DMS53 treated with DMSO at 0.1 percent for 48 hours (cell line): ENCODE data around the gene CES1.
A peak's percentile ranks its signal among the peaks of the same experiment; 100 is the strongest.
"Not testable (repeated sequence)": the region's sequence is repeated elsewhere in the genome, so short reads cannot be mapped to it uniquely, and the experiment has no call there.

ENCODE experiments used
- DNase-seq: peaks from one replicate; lab custom pipeline; 2025; ENCODE audit not compliant: unreplicated experiment; lab: John Stamatoyannopoulos, UW

Gene CES1

DNA sequence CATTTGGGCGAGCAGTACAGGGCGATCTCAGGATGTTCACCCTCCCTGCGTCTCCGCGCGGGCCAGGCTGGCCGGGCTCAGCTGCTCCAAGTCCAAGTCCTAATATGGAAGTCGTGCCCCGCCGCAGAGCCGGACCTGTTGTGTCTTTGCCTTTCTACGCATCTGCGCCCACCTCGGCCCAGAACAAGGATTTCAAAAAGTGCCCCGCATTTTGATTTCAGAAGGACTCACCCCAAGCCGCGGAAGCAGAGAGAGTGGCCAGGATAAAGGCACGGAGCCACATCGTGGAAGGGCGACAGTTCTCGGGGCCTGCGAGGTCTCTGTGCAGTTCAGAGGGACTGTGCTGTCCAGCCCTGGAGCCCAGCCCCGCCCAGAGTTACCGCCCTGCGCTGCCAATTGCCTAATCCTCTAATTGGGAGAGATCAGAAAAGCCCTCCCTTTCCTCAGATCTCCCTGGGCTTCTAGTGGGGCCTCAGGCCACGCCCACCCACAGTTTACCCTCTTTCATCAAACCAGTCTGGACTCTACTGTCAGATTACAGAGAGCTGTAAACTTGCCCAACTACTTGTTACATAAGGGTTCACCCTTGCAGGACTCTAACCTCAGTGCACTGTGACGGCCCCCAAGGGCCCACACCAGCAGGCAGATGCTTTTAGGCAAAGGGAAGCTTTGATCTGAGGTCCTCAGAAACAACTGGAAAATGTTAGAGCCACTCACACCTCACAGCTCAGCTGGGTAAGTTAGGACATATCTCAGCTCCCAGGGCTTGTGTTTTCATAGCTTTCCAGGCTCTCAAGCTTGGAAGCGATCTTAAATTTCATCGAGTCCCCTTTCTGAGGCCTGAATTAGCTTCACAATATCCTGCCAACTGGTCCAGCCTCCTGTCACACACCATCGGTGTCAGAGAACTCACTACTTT is at the start of gene CES1:
Gene CES1, minus strand, starts transcription at position 324 of the 919 bp plus-strand sequence. Its CDS starts 41 bp downstream, at position 283.
- DNase-seq: no peak

DNA sequence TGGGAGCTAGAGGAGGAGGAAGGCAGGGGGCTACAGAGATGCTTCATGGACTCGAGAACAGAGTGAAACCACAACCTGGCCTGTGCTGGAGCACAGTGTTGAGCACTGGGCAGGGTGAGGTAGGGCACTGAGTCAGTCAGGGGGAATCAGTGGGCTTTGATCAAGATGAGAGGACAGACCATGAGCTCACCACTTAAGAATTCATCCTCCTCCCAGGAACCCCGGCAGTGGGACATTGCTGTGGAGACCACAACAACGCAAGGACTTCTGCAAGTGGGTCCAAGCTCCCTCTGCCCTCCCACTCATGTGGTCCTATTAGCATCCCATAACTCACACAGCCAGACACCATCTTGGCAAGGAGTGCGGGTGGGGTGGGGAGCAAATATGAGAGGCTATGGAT is 44.0 kb upstream of the CES1 start:
- no peak for DNase-seq

DNA sequence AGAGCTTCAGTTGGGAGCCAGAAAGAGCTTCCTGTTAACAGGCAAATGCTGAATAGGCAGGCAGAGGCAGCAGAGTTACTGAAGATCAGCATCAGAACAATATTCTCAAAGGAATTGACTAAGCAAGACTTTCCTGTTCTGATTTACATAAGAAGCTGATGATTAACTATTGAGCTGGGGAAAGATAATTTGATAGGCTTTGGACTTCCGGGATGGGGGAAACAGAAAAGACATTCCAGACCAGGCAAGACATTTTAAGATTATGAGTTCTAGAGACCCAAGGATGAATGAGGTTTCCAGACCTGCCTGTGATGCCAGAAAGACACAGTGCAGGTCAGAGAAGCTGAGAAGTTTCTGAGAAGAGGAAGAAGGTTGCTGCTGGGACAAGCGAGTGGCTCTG is 42.4 kb upstream of the CES1 start, which contains the start of gene CES5A:
Gene CES5A, minus strand, starts transcription at position 101 of the 400 bp plus-strand sequence. CDS start 152 bp downstream, outside the sequence.
- no peak for DNase-seq

DNA sequence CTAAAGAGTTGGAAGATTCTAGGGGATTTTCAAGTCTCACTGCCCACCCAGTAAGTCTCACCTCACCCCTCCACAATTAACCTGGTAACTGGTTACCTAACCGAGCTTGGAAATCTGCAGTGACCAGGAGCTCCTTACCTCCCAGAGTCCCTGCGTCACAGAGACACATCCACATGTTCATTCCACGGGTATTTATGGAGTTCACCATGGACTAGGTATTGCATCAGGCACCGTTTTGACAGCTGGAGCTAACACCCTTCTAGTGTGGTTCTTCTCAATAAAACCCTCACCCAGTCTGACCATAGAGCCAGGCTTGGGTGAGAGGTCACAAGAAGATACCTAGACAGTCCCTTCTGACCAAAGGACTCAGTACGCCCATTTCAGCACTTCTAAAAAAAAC is 40.2 kb upstream of the CES1 start:
- DNase-seq: no peak

DNA sequence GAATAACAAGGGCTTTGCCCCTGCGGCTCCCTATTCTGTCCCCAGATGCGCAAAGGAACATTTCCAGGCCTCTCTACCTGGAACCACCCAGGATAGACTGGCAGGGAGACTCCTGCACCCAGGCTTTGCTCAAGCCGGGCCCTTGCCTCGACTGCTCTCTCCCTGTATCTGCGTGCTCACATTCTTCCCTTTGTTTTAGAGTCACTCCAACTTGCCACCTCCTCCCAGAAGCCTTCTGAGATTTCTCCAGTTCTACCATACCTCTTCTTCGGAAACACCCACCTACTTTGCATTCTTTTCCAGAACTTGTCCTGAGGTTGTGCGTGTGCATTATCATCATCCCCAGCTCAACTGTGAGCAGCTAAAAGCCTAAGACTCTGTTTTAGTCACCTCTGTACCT is 39.2 kb upstream of the CES1 start:
- no peak for DNase-seq

DNA sequence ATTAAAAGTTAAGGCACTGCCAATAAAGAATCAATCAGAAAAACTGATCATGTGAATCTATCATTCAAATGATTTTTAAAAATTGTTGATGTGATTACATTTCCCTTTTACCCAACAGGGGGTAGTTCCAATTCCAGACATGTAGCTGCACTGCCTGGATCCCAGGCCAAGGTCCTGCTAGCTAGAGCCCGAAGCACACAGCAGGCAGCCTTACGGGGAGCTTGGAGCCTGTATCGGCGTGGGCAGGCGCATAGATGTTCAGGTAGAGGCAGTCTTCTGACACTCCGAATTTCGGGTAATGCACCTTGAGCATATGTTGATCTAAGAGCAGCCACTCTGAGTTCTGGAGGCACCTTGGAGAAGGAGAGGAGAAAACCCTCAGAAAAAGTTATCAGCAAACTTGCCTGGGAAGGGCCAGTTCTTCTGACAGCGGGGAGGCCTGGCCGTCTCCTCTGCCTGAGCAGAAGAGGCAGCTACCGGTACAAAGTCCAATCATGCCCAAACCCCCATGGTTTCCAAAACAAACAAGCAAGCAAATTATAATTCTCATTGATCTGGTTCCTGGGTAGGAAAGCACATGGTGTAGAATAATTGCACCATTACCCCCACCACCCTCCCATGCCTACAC is 38.6 kb upstream of the CES1 start:
- no peak for DNase-seq

DNA sequence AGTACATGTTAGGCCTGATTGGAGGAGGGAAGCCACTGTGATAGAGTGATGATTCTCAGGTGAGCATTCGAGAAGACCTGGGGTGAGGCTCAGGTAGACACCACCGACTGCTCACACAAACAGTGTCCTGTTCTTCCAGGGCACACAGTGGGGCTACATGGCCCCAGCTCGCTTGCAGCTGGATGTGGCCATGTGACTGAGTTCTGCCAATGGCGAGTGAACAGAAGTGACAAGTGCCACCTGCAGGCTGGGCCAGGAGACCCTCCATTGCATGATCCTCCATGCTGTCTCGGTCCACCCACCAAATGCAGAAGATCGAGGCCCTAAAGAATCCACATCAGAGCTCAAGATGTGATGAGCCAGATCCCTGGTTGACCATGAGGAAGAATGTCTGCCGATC is 36.1 kb upstream of the CES1 start:
- DNase-seq: no peak

DNA sequence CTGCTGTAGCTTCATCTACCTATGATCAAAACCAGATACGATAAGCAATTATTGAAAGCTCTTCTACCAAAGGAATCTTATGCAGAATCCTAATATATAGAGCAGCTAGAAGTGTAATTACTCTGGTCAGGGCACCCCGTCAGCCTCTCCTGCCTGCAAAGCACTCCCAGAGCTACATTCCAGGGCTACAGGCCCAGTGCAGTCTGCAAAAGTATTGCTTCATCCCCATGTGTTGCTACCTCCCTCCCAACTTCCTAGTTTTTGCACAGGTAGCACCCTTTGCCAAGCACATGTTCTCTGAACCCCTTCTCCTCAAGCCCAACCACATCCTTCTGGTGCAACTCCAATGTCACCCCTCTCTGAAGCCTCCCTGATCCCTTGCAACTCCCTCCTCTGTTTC is 35.2 kb upstream of the CES1 start:
- no peak for DNase-seq

DNA sequence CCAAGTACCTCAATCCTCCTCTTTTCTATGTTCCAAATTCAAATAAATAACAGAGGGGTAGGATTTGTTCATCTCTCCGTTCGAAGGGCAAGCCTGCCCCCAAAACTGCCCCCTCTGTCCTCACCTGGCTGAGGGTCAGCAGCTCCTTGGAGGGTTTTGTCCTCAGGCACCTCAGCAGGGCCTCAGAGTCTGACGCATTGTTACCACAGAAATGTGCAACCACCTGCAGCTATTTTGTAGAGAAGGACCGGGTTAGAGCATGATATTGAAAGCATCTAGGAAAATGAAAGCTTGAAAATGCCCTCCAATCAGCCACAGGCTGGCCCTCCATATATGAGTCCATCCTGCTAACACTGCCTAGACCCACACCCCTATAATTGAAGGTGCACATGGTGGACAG is 28.4 kb upstream of the CES1 start:
- no peak for DNase-seq

DNA sequence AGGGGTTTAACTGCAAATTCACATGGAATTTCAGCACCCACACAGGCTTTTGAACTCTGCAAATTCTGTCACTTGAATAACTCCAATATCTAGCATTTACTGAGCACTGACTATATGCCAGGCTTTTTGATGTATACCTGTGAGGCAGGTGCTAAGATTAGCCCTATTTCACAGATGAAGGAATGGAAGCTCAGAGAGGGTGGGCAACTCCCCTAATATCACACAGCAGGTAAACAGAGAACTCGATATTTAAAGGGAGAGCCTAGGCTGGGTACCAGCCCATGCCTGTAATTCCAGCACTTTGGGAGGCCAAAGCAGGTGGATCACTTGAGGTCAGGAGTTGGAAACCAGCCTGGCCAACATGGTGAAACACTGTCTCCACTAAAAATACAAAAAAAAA is 24.8 kb upstream of the CES1 start:
- not testable (repeated sequence) for DNase-seq

DNA sequence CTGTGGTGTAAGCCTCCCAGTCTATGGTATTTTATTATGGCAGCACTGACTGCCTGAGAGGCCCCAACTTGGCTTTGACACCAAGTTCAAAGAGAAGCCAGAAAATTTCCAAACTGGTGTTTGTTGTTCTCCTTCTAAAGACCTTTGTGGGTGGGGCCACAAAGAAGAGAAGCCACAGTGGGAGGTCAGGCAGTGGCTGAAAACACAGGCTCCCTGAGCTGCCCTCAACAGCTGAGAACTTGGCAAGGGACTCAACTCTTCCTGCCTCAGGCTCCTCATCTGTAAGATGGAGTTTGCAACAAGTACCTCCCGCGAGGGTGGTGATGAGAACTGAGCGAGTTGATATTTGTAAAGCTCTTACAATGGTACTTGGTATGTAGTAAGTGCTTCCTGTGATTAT is 24.1 kb upstream of the CES1 start:
- no peak for DNase-seq

DNA sequence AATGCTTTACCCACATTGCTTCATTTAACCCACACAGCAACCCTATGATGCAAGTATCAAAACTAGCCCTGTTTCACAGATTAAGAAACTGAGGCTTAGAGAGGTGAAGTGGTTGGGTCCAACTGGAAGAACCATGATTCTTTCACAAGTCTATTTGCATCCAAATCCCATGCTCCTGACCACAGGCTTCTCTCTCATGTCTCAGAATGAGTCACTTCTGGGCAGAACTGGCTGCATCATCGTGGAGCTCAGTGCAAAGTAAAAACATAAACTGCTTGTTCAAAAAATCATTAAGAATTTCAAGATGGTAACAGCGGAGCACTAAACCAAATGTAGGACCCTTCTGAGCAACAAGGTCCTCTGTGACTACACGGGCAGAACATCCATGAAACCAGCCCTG is 20.2 kb upstream of the CES1 start:
- DNase-seq: no peak

DNA sequence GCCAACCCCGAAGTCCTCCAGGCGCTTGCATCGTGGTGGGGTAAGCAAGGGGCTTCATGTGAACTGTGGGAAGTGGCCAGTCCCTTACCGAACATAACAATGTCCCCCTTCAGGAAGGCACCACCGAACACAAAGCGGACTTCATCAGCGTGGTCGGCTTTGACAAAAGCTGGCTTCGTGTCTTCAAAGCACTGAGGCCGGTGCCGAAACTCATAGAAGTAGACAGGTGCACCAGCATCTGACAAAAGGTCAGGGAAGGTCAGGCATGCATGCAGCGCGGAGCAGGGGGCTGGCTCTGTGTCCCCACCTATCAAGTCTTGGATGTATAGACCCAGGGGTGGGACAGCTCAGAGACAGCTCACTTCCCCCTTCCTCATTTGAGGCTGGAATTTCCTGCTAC is 16.6 kb upstream of the CES1 start:
- no peak for DNase-seq

DNA sequence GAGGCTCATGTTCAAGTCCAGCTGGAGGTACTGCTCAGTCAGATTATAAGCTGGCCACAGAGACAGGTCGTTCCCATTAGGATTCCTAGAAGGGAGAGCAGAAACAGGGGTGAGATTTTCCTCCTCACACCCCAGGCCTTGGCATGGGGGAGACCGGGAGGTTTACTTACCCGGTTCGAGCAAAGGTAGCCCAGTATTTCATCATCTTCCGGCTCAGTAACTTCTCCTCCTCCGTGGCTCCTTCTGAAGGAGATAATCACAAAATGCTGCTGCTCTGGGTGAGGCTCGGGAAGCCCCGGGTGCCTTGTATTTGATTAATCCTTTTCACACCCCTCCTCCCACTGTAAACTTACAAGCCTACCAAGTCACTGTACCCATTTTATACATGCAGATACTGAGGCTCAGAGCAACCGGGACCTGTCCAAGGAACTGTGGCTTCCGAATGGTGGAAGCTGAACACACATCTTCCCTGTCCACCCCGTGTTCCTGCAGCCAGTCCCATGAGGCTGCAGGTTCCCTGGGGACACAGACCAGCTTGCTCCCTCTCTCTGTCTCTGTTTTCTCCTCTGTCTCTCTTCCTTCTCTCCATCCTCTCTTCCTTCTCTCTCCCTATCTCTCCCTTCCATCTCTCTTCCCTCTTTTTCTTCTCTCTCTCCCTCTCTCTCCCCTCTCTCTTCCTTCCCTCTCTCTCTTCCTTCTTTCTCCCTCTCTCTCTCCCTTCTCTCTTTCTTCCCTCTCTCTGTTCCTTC is 13.9 kb upstream of the CES1 start:
- no peak for DNase-seq

DNA sequence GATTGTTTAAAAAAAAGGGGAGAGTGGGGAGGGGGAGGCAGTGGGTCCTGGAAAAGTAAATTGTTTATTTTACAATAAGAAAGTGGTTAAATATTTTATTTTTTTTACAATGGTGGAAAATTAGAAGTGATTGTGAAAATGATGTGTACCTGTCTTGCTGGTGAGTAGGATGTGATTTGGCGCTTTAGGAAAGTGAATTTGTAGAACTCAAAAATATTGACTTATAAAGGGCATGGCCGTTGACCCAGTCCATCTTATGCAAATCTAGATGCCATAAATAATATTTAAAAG is 10.2 kb upstream of the CES1 start:
- no peak for DNase-seq

DNA sequence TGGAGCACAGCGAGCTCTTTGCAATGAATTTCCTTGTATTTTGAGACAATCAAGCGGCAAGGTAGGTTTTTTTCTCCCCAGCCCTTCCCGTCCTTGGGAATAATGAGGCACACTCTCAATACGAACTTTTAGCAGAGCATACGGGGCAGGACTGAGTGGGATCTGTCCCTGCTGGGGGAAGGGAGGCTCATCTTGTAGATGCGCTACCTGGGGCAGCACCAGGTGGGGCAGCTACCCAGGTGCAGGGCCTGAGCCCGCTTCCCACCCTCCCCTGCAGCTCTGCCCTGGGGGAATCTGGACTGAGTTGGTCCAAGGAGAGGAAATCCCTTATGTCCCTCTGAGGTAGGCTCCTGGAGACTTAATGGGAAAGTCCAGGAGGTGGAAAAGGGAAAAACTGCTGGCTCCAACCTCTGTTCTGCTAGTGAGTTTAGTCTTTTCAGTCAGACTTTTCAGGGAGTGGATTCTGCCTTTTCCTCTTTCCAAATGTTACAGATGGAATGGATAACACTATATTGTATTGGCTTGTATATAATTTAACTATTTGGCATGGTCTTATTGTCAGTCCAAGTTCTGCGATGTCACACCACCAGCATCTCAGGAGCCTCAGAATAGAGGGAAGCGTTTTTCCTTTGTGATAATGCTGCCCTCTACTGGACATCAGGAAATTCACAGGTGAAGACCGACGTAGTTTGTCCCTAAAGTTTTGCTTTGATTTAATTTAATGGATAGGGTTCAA is 9.6 kb upstream of the CES1 start:
- peak; percentile 29 for DNase-seq

DNA sequence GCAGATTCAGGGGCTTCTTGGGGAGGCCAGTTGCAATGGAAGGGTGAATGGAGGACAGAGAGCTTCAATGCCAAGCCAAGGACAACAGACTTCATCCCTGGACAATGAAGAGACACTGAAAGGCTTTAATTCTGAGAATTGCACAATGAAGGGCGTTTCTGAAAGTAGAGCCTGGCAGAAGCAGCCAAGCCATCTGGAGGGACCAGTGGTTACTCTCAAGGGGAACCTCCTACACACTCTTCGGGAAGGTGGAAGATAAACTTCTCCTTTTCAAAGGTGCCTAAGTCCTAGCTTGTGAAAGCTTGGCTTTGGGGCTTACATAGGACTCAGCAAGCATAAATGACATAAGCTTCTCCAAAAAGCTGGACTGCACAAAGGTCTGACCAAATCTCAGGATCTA is 6.2 kb upstream of the CES1 start:
- no peak for DNase-seq

DNA sequence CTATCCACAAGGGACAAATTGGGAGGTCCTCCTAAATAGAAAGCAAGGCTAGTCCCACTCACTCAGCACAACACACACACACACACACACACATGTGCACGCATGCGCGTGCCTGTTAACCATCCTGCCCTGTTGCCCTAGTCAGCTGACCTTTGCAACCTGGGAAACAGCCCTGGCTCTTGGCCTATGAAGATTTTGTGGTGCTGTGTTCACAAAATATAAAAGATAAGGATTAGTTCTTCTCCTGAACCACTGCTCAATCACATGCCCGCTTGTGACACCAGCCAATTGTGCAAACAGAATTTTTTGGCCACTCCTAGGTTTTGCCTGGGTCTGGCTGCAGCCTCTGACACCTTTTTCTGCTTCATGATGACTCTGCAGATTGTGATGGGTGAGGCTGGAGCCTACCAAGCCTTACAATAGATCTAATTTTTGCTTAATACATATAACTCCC is 3.3 kb upstream of the CES1 start:
- no peak for DNase-seq

DNA sequence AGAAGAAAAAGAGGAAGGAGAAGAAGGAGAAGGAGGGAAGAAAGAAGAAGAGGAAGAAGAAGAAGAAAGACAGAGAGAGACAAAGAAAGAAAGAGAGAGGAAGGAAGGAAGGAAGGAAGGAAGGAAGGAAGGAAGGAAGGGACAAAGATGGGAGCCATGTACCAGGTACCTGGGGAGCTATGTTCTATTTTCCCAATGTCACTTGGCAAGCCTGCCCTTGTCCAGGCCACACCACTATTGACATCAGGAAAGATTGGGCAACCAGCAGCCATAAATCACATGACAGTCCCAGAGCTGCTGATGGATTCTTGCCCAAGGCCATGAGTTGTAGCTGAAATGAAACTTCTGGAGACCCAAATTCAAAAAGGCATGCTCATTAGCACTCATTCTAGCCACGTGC is 2.7 kb upstream of the CES1 start:
- DNase-seq: no peak

DNA sequence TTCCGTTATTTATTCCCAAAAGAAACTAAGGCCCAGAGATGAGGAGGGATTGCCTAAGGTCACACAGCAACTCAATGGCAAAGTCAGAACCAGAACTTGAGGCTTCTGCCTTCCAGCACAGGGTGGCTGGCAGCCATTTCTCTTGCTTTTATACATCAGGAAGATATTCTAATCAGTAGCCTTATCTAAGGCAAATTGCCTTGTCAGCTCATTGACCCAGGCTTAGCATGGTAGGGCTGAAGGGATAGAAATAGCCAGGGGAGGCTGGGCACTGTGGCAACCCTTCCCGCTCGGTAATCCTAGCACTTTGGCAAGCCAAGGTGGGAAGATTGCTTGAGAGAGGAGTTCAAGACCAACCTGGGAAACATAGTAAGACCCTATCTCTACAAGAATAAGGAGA is 2.3 kb upstream of the CES1 start:
- DNase-seq: not testable (repeated sequence)

DNA sequence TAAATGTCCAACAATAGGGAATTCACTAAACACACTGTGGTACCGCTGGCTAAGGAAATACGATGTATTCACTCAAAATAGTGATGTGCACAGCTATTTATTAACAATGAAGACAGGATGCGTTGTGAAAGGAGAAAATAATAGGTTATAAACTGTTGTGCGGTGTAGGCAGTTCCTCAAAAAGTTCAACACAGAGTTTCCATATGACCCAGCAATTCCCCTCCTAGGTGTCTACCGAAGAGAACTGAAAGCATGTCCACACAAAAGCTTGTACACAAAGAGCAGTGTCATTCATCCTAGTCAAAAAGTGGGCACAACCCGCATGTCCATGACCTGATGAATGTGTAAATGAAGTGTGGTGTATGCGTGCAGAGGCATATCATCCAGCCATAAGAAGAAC is 1.2 kb upstream of the CES1 start:
- no peak for DNase-seq
